Measurements from ENCODE around the gene EIF1B. TPM values are rescaled to one million over a fixed set of nuclear protein-coding genes. Genes with fewer than 3 reads are reported as not detected.
"Not testable (repeated sequence)": the region's sequence is repeated elsewhere in the genome, so short reads cannot be mapped to it uniquely, and the experiment has no call there.

The EIF1B gene
- 10 to 100 TPM; 54.2 to 56.5 TPM for total RNA-seq

DNA sequence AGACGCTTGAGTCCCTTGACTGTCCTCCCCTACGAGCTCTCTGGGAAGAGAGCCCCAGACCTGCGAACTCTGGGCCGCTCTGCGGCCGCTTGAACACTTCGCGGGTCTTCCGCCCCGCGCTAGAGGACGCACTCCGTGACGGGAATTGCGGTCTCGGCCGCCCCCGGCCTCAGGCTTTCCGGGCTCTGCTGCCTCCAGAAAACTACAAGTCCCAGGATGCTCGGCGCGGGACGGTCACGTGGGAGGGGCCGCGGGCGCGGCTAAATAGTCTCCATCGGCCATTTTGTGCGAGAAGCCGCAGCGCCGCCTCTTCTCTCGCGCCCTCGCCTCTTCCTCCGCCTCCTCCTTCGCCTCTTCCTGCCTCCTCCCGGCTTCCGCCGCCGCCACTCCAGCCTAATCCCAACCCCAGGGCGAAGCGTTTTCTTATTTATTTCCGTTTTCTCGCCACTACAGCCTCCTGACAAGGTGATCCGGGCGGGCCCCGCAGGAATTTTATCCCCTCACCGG is at the start of gene EIF1B:
EIF1B (plus strand) TSS at position 290 of the 507 bp plus-strand sequence. CDS start 235 bp downstream, outside the sequence.
- H3K36me3 Mint-ChIP-seq = peaks cover 16% of the 10 kb centered on the region
- H3K9me3 Mint-ChIP-seq = no peaks in the 10 kb centered on the region
- no peaks in the 10 kb centered on the region for H3K27me3 Mint-ChIP-seq
- peak within 1 kb of the TSS; percentile 99 for H3K27ac Mint-ChIP-seq
- DNase-seq = peak; percentile 96
- peaks cover 25% of the 10 kb centered on the region for H3K4me1 Mint-ChIP-seq
- peak within 1 kb of the TSS; percentile 99 for H3K4me3 Mint-ChIP-seq

DNA sequence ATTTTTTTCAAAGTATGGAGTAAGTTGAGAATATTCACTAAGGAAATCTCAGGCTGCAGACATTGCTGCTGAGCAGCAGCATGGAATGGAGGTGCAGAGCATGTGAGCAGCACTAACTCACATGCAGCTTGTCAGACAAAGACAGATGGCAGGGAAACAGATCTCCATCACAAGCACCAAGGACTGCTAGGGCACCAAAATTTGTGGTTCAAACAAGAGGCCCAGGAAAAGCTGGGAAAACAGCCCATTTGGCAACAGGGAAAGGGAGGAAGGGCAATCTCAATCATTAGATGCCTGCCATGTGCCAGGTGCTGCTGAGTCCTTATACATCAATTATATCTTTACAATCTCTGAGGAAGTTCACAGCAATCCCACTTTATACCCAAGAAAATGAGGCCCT is 47.2 kb upstream of the EIF1B start:
- Mint-ChIP-seq H3K27me3 (no peaks in the 10 kb centered on the region), H3K9me3 (no peaks in the 10 kb centered on the region), H3K36me3 (no peaks in the 10 kb centered on the region), H3K4me1 (no peaks in the 10 kb centered on the region), H3K4me3 (no peak overlapping the region), H3K27ac (no peak overlapping the region)
- DNase-seq = no peak

DNA sequence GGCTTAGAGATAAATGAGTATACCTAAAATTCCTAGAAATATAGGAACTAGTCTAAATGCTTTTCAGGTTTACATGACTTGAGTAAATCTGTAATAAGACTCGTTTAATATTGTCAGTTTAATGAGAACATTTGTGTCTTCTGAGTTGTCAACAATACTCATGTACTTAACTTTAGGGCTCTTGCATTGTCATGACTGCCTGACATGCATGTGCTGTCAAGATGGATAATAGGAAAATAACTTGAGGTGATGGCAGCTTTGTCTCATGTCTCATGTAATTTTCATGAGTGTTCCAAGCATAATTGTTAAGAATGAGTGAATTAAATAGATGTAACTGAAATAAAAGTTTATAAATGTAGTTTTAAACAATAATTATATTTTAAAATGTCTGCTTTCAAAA is 45.1 kb upstream of the EIF1B start:
- H3K4me1 Mint-ChIP-seq = no peaks in the 10 kb centered on the region
- H3K27me3 Mint-ChIP-seq = no peaks in the 10 kb centered on the region
- no peaks in the 10 kb centered on the region for H3K9me3 Mint-ChIP-seq
- no peak for DNase-seq
- no peaks in the 10 kb centered on the region for H3K36me3 Mint-ChIP-seq
- no peak overlapping the region for H3K4me3 Mint-ChIP-seq
- H3K27ac Mint-ChIP-seq = no peak overlapping the region

DNA sequence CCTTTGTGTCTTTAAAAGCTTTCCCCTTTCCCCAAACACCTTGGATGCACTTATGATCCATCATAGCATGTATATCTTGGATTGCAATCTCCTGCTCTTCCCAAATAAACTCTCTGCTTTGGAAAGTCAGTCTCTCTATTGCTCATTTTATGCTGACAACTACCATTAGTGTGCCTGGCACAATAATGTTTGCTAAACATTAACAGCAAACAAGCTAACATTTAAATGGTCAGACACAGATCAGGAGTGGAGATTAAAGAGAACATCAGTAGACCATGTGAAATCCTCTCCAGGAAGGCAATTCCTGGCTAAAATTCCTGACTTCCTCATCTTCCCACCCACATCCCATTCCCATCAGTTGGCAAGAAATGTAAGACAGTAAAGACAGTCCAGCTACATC is 44.3 kb upstream of the EIF1B start:
- Mint-ChIP-seq H3K4me1 (no peaks in the 10 kb centered on the region), H3K36me3 (no peaks in the 10 kb centered on the region), H3K4me3 (no peak overlapping the region), H3K27ac (no peak overlapping the region), H3K9me3 (no peaks in the 10 kb centered on the region), H3K27me3 (no peaks in the 10 kb centered on the region)
- no peak for DNase-seq

DNA sequence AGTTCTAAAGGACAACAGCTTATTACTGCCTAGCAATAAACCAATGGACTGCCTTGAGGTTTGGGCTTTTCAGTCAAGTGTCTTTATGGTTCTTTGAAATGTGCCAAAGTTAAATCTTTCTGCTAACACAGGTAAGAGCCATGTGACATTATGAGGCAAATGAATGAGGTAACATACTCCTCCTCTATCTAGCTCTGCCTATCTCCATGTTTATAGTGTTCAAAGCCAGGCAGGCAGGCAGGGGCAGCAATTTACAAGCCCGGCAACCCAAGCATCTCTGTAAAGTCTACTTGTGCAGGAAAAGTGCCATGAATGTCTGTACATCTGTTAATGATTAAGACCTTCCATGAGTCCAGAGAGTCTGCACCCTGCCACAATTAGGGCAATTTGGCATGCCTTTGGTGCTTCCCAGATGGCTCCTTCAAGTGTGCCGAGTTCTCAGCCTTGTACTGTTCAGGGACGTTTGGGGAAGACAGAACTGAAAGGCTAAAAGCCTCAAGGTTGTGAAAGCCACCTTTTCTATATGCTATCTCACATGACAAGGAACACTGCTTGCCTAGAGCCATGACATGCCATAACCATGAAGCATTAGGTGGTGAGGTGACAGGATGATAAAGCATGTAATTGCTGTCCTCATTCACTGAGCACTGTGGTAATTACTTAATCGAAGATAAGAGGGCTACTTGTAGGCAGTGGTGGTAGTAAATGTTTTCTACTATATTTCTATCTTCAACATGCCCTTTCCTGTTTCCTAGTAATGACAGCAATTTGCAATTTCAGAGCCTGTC is 41.4 kb upstream of the EIF1B start:
- Mint-ChIP-seq H3K27ac (no peak overlapping the region), H3K27me3 (no peaks in the 10 kb centered on the region), H3K9me3 (peaks cover 2% of the 10 kb centered on the region), H3K36me3 (peaks cover 3% of the 10 kb centered on the region), H3K4me3 (no peak overlapping the region), H3K4me1 (peaks cover 5% of the 10 kb centered on the region)
- DNase-seq = no peak

DNA sequence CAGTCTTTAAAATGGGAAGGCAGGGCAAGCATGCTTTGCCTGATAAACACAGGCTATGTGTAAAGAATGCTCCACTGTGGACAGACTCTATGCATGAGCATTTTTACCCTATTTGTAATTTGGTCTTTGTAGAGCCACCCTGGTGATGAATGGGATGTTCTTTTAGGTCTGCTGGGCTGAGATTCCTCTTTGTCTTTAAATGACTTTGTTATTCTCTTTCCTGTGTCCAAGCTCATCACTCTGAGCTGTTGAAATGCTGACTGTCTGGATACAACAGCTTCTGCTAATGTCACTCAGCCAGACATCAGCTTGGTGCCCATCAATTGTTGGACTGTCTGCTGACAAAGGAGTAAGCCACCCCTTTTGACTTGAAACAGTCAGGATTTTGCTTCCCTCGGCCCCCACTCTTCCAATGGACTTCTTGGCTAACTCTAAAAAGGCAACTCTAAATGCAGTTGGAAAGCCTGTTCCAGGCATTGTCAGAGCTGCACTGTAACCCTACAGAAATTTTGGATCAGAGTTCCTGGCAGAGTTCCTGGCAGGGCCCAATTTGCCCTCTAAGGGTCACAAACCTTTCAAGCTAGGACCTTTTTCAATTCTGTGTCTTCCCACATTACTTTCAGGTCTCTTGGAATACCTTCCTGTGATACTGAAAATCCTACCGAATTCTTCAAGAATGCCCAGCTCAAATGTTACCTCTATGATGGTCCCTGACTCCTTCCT is 40.5 kb upstream of the EIF1B start:
- no peak for DNase-seq
- Mint-ChIP-seq H3K4me3 (no peak overlapping the region), H3K27me3 (no peaks in the 10 kb centered on the region), H3K4me1 (peaks cover 5% of the 10 kb centered on the region), H3K9me3 (peaks cover 2% of the 10 kb centered on the region), H3K36me3 (peaks cover 4% of the 10 kb centered on the region), H3K27ac (no peak overlapping the region)

DNA sequence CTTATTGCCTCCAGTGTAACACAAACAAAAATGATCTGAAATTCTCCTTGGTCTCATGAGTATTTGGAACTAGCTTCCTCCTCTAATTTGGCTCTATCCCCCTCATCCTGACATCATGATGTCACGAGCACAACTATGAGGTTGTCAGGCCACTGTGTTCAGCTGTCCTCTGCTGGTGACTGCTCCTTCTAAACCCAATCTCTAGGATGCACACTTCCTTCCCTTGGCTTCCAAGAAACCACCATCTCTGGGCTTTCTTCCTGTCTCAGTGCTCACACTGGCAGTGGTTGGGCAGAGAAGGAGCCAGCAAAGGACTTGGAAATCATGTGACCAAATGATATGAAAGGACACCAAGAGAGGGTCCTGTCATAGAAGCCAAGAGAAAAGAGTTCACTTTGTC is 30.7 kb upstream of the EIF1B start:
- H3K9me3 Mint-ChIP-seq = peaks cover 4% of the 10 kb centered on the region
- no peak overlapping the region for H3K27ac Mint-ChIP-seq
- H3K27me3 Mint-ChIP-seq = no peaks in the 10 kb centered on the region
- DNase-seq = no peak
- H3K4me3 Mint-ChIP-seq = no peak overlapping the region
- peaks cover 13% of the 10 kb centered on the region for H3K36me3 Mint-ChIP-seq
- peaks cover 2% of the 10 kb centered on the region for H3K4me1 Mint-ChIP-seq

DNA sequence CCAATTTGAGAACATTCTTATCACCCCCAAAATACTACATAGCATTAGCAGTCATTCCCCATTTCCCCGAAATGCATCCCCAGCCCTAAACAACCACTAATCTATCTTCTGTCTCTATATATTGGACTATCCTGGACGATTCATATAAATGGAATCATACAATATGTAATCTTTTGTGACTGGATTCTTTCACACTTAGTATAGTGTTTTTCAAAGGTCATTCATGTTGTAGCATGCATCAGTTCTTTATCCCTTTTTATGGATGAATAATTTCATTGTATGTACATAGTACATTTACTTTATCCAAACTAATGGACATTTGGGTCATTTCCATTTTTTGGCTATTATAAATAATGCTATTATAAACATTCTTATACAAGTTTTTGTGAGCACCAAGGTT is 27.5 kb upstream of the EIF1B start:
- no peak overlapping the region for H3K27ac Mint-ChIP-seq
- H3K4me3 Mint-ChIP-seq = no peak overlapping the region
- H3K4me1 Mint-ChIP-seq = peaks cover 2% of the 10 kb centered on the region
- no peaks in the 10 kb centered on the region for H3K27me3 Mint-ChIP-seq
- peaks cover 11% of the 10 kb centered on the region for H3K36me3 Mint-ChIP-seq
- no peak for DNase-seq
- peaks cover 3% of the 10 kb centered on the region for H3K9me3 Mint-ChIP-seq

DNA sequence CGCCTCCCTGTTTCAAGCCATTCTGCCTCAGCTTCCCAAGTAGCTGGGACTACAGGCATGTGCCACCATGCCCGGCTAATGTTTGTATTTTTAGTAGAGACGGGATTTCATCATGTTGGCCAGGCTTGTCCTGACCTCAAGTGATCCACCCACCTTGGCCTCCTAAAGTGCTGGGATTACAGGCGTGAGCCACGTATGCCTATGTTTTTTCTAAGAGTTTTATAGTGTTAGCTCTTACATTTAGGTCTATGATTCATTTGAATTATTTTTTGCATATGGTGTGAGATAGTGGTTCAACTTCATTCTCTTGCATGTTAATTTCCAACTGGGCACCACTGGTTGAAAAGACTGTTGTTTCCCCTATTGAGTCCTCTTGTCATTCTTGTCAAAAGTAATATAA is 26.4 kb upstream of the EIF1B start:
- H3K27me3 Mint-ChIP-seq, H3K4me1 Mint-ChIP-seq, H3K4me3 Mint-ChIP-seq, H3K27ac Mint-ChIP-seq, H3K9me3 Mint-ChIP-seq, DNase-seq: not testable (repeated sequence)
- peaks cover 11% of the 10 kb centered on the region for H3K36me3 Mint-ChIP-seq

DNA sequence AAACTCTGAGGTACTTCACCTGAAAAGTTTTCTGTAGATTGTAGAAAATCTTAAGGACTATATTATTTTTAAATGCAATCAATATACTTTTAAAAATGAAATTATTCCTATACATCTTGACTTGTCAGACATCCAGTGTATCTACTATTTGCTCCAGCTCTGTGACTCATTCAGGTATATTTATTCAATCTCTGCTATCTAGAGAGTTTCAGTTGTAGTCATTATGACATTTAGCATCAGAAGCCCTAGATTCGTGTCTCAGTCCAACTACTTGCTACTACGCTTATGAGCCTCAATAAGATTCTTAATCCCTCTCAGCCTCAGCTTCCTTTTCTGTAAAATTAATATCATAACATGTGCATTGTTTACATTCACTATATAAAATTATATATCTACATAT is 22.3 kb upstream of the EIF1B start:
- no peak overlapping the region for H3K4me3 Mint-ChIP-seq
- H3K27ac Mint-ChIP-seq = no peak overlapping the region
- peaks cover 2% of the 10 kb centered on the region for H3K4me1 Mint-ChIP-seq

DNA sequence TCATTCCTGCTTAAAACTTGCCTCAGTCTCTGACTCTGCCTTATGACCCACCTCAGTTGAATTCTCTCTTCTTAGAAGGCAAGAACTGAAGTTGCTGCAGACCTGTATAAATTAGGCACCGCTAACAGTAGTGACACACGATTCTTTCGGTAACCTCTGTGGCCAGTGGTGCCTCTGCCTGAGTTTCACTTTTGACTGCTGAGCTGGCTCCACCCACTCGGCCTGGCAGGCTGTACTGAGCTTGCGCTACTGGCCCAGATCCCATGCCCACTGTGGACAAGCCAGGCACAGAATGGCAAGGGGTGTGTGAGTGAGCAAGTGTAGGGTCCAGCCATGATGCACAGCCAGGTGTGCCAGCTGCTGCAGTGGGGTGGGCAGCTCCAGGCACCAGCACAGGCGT is 19.1 kb upstream of the EIF1B start:
- no peaks in the 10 kb centered on the region for H3K27me3 Mint-ChIP-seq
- peaks cover 1% of the 10 kb centered on the region for H3K9me3 Mint-ChIP-seq
- DNase-seq = no peak

More for the DNA sequence above, 22.3 kb upstream of the EIF1B start:
- no peak for DNase-seq
- H3K36me3 Mint-ChIP-seq = peaks cover 29% of the 10 kb centered on the region
- H3K9me3 Mint-ChIP-seq = peaks cover 3% of the 10 kb centered on the region
- no peaks in the 10 kb centered on the region for H3K27me3 Mint-ChIP-seq

DNA sequence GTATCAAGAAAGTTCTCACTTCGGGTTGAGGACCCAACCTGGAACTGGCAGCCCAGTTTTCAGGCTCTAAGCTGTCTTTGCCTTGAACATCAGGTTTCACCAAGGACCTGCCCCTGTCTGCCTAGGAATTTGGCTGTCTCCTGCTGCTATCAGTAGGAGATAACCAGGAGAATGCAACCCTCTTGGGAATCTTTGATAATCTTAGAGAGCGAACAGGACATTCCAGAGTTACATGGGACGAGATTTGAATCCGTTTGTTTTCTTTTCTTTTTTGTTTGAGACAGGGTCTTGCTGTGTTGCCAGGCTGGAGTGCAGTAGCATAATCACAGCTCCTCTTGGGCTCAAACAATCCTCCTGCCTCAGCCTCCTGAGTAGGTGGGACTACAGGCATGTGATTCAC is 18.0 kb upstream of the EIF1B start:
- Mint-ChIP-seq H3K4me3 (no peak overlapping the region), H3K4me1 (peaks cover 2% of the 10 kb centered on the region), H3K27me3 (no peaks in the 10 kb centered on the region), H3K9me3 (no peaks in the 10 kb centered on the region), H3K27ac (no peak overlapping the region), H3K36me3 (peaks cover 27% of the 10 kb centered on the region)
- DNase-seq = no peak

More for the DNA sequence above, 19.1 kb upstream of the EIF1B start:
- peaks cover 32% of the 10 kb centered on the region for H3K36me3 Mint-ChIP-seq
- no peak overlapping the region for H3K4me3 Mint-ChIP-seq
- peaks cover 2% of the 10 kb centered on the region for H3K4me1 Mint-ChIP-seq
- H3K27ac Mint-ChIP-seq = no peak overlapping the region

DNA sequence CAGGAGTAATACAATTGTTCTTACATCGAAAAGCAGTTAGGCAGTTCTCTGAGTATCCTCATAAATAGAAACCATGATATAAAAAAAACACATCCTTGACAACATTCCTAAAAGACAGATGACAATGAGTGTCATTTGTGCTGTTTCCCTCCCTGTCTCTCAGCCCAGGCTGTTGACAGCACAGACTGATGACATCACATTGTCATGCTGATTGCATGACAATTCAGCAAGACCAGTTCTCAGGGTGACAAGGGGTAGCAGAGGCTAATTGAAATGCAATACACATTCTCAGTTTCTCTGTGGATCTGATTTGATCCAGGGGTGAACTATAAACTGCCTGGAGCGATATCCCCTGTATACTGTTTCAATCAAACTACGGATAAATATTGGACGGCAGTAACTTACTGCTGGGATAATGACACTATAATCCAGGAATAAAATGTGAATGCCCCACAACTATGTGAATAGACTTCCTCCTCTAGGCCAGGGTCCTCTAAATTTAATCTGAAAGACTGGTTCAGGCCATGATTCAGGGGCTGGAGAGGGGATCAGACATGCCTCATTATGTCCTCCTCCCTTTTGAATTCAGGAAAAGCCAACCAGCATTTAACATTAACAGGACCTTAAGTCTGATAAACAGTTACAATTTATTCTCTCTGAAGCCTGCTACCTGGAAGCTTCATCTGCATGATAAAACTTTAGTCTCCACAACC is 16.7 kb upstream of the EIF1B start:
- H3K27ac Mint-ChIP-seq = no peak overlapping the region
- peaks cover 31% of the 10 kb centered on the region for H3K36me3 Mint-ChIP-seq
- H3K27me3 Mint-ChIP-seq = no peaks in the 10 kb centered on the region
- DNase-seq = no peak
- no peaks in the 10 kb centered on the region for H3K4me1 Mint-ChIP-seq
- H3K4me3 Mint-ChIP-seq = no peak overlapping the region
- no peaks in the 10 kb centered on the region for H3K9me3 Mint-ChIP-seq

DNA sequence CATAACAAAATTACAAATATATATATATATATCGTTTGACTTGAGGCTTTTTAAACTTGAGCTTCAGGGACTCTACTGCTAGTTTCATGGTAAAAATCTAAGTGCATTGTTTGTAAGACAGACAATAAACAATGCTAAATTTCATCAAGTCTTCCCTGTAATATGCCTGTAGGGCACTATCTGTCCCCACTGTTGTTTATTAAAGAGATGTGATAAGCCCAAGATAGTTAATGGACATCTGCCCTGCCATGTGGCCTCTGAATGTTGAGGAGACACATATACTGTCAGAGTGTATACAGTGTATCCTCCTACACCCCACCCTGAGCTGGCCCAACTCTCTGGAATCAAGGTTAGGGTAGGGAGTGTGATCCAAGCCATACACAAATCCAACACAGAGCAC is 15.1 kb upstream of the EIF1B start:
- no peaks in the 10 kb centered on the region for H3K9me3 Mint-ChIP-seq
- no peak for DNase-seq
- no peaks in the 10 kb centered on the region for H3K4me1 Mint-ChIP-seq
- H3K4me3 Mint-ChIP-seq = no peak overlapping the region
- H3K27ac Mint-ChIP-seq = no peak overlapping the region
- peaks cover 32% of the 10 kb centered on the region for H3K36me3 Mint-ChIP-seq
- H3K27me3 Mint-ChIP-seq = no peaks in the 10 kb centered on the region

DNA sequence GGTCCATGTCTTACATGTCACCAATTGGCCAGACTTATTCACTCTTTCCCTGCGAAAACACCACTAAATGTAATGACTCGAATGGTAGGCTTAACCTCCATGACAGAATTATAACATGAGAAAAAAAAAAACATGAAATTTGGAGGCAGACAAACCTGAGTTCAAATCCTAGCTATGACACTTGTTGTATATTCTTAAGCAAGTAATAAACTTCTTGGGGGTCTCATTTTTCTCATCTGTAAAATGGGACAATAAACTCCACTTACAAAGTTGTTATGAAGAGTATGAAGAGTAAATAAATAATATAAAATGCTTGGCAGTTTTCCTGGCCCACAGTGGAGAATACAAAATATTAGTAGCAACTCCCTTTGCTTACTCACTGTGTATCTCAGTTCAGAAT is 11.4 kb upstream of the EIF1B start:
- Mint-ChIP-seq H3K4me1 (no peaks in the 10 kb centered on the region), H3K27ac (no peak overlapping the region), H3K27me3 (no peaks in the 10 kb centered on the region), H3K9me3 (no peaks in the 10 kb centered on the region), H3K36me3 (peaks cover 22% of the 10 kb centered on the region), H3K4me3 (no peak overlapping the region)
- no peak for DNase-seq

Data from activated naive CD8-positive, alpha-beta T cell treated with anti-CD3 and anti-CD28 coated beads for 36 hours (primary cell).